K562 (cell line): ENCODE data around the gene NDUFV2. TPM values are rescaled to one million over a fixed set of nuclear protein-coding genes. Genes with fewer than 3 reads are reported as not detected.

Experiments
- ATAC-seq: fragments of 200-7000 bp; cut with Tn5 transposase; 3 replicates; pipeline ENCODE4 v1.9.1; 2020; ENCODE audit warnings: moderate library complexity
- BruUV-seq: library from RNA; stranded (reverse); fragments of 400-500 nt; replicated peaks from 2 replicates; lab custom pipeline; 2021; lab: Mats Ljungman, UMichigan
- CTCF ChIA-PET: fragments of 300-600 bp; formaldehyde crosslinking; extraction: SDS; loops from one replicate; lab custom pipeline; 2021; ENCODE audit warnings: low intra/inter-chr PET ratio; lab: Yijun Ruan, JAX
- POLR2A ChIA-PET: fragments of 300-600, 350-650 bp; sonication (Branson Sonifier 250); formaldehyde crosslinking; extraction: SDS; loops from one replicate; lab custom pipeline; 2021; ENCODE audit warnings: antibody characterized with exemption, inconsistent platforms; lab: Yijun Ruan, JAX
- DNase-seq, 4 experiments: peaks; one replicate each; pipeline versions ENCODE4 v3.0.0 to v3.0.0-alpha.2; 2011 to 2018; ENCODE audit warnings: low spot score in 3 of 4, mixed read lengths in 3 of 4; ENCODE audit errors: extremely low read depth in 1 of 4
- FAIRE-seq: peaks from 2 replicates; lab custom pipeline; 2011; peaks lifted over from hg19 to GRCh38; lab: Jason Lieb, UNC
- H2AFZ ChIP-seq: 2 replicates; pipeline ENCODE4 v1.6.0; 2011; ENCODE audit warnings: low read depth, low read length, control low read depth, inconsistent platforms
- H3K27ac ChIP-seq: fragments of 200-600 bp; 3 replicates; pipeline ENCODE4 v1.8.0; 2011; ENCODE audit warnings: low read depth, mild to moderate bottlenecking, control low read depth, inconsistent platforms, low read length, moderate library complexity, mixed read lengths; ENCODE audit errors: extremely low read depth
- H3K27me3 ChIP-seq, 2 experiments: fragments of 300-600 bp in 1 of 2; 2 replicates in 1 of 2; 3 replicates in 1 of 2; pipeline versions ENCODE4 v1.6.0 to v1.8.0; 2011; ENCODE audit warnings: inconsistent platforms in 2 of 2, low read length in 2 of 2, mild to moderate bottlenecking in 1 of 2, mixed read lengths in 1 of 2, moderate library complexity in 1 of 2; ENCODE audit not compliant: control insufficient read depth in 2 of 2, insufficient read depth in 2 of 2
- H3K36me3 ChIP-seq: fragments of 300-600 bp; 3 replicates; pipeline ENCODE4 v1.8.0; 2011; ENCODE audit warnings: mild to moderate bottlenecking, low read length, inconsistent platforms; ENCODE audit not compliant: control insufficient read depth, insufficient read depth
- H3K4me1 ChIP-seq, 2 experiments: fragments of 200-600 bp in 1 of 2; replicated peaks in 1 of 2; 2 replicates in 1 of 2; 3 replicates in 1 of 2; pipeline versions ENCODE4 v1.5.1 to v1.8.0; 2011; ENCODE audit warnings: inconsistent platforms in 2 of 2, low read length in 2 of 2, mild to moderate bottlenecking in 1 of 2, mixed read lengths in 1 of 2, moderate library complexity in 1 of 2; ENCODE audit not compliant: control insufficient read depth in 2 of 2, insufficient read depth in 2 of 2
- H3K4me2 ChIP-seq: 2 replicates; pipeline ENCODE4 v1.6.1; 2011; ENCODE audit warnings: low read length, control low read depth, inconsistent platforms, mixed read lengths; ENCODE audit not compliant: insufficient read depth
- H3K4me3 ChIP-seq: fragments of 200-600 bp; sonication (generic), shearing (Covaris generic); 2 replicates; pipeline ENCODE4 v1.5.1; 2016; ENCODE audit warnings: control low read depth, inconsistent platforms
- H3K79me2 ChIP-seq: fragments of 200-600 bp; 3 replicates; pipeline ENCODE4 v1.8.0; 2011; ENCODE audit warnings: low read length, inconsistent platforms; ENCODE audit not compliant: control insufficient read depth, insufficient read depth
- H3K9ac ChIP-seq, 2 experiments: 2 replicates each; pipeline versions ENCODE4 v1.6.0 to v1.6.1; 2011; ENCODE audit warnings: low read depth in 2 of 2, low read length in 2 of 2, control low read depth in 1 of 2, inconsistent platforms in 1 of 2, mild to moderate bottlenecking in 1 of 2, mixed read lengths in 1 of 2; ENCODE audit not compliant: insufficient read depth in 1 of 2
- H3K9me1 ChIP-seq: one replicate; pipeline ENCODE4 v1.6.0; 2011; ENCODE audit warnings: inconsistent platforms, mild to moderate bottlenecking, low read length, moderate library complexity; ENCODE audit not compliant: control insufficient read depth, insufficient read depth
- H3K9me3 ChIP-seq: replicated peaks from 2 replicates; pipeline ENCODE4 v1.5.1; 2011; ENCODE audit warnings: low read depth, low read length, inconsistent platforms; ENCODE audit not compliant: control insufficient read depth, insufficient read depth
- H4K20me1 ChIP-seq: replicated peaks from 2 replicates; pipeline ENCODE4 v1.6.1; 2011; ENCODE audit warnings: low read length, inconsistent platforms, mixed read lengths; ENCODE audit not compliant: control insufficient read depth, insufficient read depth
- SOX6 ChIP-seq: fragments of 450-650 bp; IDR thresholded peaks from 2 replicates; pipeline ENCODE4 v1.6.1; 2014; ENCODE audit warnings: mild to moderate bottlenecking
- WGBS: fragments of 100-300 bp; shearing (Covaris generic); methylation state at CpG from one replicate; pipeline ENCODE4 v1.1.6; 2016; ENCODE audit warnings: low coverage, mixed read lengths; ENCODE audit not compliant: insufficient coverage; ENCODE audit errors: missing lambda C conversion rate; 5-methylcytosine and 5-hydroxymethylcytosine counted together
- in situ Hi-C: fragments of 300-500 bp; cut with MboI; formaldehyde crosslinking; loops from 4 replicates; pipeline ENCODE4 v1.15.0; 2018; ENCODE audit warnings: inconsistent platforms, mixed read lengths
- intact Hi-C: fragments of 100-400 bp; cut with micrococcal nuclease; formaldehyde crosslinking; loops from 2 replicates; pipeline ENCODE4 v1.14.2; 2022
- polyA plus RNA-seq, 8 experiments: library from polyadenylated mRNA; depleted of rRNA in 4 of 8; stranded (reverse) in 5 of 8; unstranded in 3 of 8; fragments of >200 nt; fragmentation: Nextera tagmentation in 2 of 8; fragmentation: Illumina TruSeq in 1 of 8; extraction: Ambion mirVana in 2 of 8; extraction: Trizol in 1 of 8; gene quantifications; 2 replicates each; pipeline versions ENCODE4 v1.2.1 to v1.2.3, GENCODE V29; 2011 to 2014; ENCODE audit warnings: inconsistent platforms in 1 of 8, missing spikeins in 1 of 8
- total RNA-seq, 7 experiments: library from RNA; depleted of rRNA in 6 of 7; stranded (reverse); fragments of >200 nt in 6 of 7; fragmentation: Illumina TruSeq in 2 of 7; extraction: Trizol in 2 of 7; gene quantifications; 2 replicates each; pipeline versions ENCODE4 v1.2.1 to v1.2.3, GENCODE V29; 2011 to 2021; ENCODE audit warnings: low replicate concordance in 1 of 7
- TF ChIP-seq, protein P1 (sequence below): fragments of 250-450 bp; sonication (Bioruptor Pico); IDR thresholded peaks from 2 replicates; pipeline ENCODE4 v1.6.1; 2021; ENCODE audit warnings: mild to moderate bottlenecking
- TF ChIP-seq, protein P2 (sequence below): sonication (generic); formaldehyde crosslinking; IDR thresholded peaks from 2 replicates; pipeline ENCODE4 v1.9.0; 2022; ENCODE audit warnings: mild to moderate bottlenecking, missing genetic modification reagents

Gene NDUFV2
- total and polyA plus RNA-seq, 9 of the 15 experiments (the other 6 are each of a cell fraction or from before 2014, with no cell fraction given): 213 to 550 (median 384) TPM

DNA sequence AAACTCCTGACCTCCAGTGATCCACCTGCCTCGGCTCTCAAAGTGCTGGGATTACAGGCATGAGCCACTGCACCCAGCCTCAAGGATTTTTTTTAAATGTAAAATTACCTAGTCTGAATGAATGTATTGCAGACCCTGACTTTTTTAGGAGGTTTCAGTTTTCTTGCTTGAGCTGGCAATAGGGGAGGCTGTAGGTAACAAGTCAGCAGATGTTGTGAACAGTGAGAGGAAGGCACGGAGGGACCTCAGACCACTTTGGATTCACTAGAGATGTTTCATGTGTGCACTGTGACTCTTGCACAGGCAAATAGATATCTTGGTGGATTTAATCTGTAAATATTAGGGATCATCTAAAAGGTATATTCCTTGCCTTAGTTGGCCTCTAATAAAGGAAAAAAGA lies 6.4 kb downstream of the NDUFV2 start:
- WGBS: 84% methylated on average over 2 of the region's 2 CpGs
- Histone ChIP-seq H3K4me3 (no peak overlapping the region), H3K4me2 (no peak overlapping the region), H3K36me3 (peaks cover 90% of the 10 kb centered on the region), H3K9ac (no peak overlapping the region; a peak in 1 of 4 replicates), H3K9me3 (no peaks in the 10 kb centered on the region), H3K79me2 (peaks cover 100% of the 10 kb centered on the region), H3K4me1 (peaks cover 3 to 40% of the 10 kb centered on the region in 2 experiments; a peak in 4 of 5 replicates), H3K9me1 (no peaks in the 10 kb centered on the region), H3K27me3 (no peaks in the 10 kb centered on the region), H3K27ac (no peak overlapping the region), H4K20me1 (peaks cover 28% of the 10 kb centered on the region), H2AFZ (no peak overlapping the region)
- TF ChIP-seq, protein P1, sequence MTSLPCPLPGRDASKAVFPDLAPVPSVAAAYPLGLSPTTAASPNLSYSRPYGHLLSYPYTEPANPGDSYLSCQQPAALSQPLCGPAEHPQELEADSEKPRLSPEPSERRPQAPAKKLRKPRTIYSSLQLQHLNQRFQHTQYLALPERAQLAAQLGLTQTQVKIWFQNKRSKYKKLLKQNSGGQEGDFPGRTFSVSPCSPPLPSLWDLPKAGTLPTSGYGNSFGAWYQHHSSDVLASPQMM (CRISPR knock-in tag): no peak
- TF ChIP-seq, protein P2, sequence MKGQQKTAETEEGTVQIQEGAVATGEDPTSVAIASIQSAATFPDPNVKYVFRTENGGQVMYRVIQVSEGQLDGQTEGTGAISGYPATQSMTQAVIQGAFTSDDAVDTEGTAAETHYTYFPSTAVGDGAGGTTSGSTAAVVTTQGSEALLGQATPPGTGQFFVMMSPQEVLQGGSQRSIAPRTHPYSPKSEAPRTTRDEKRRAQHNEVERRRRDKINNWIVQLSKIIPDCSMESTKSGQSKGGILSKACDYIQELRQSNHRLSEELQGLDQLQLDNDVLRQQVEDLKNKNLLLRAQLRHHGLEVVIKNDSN (CRISPR knock-in tag): no peak
- no peak for TF ChIP-seq SOX6
- intact Hi-C loops: no loop called here
- ATAC-seq (no peak), FAIRE-seq (no peak), DNase-seq (no peak)
- BruUV-seq: no TSS peak
- ChIA-PET CTCF (no interaction called here), POLR2A (interaction anchor here (0.6 to 2.3 kb wide), 6 partner anchors 9 to 576 kb away, joined by 3 to 9 read pairs (median 4); no protein-coding TSS in a partner anchor)
- in situ Hi-C loops: no loop called here

DNA sequence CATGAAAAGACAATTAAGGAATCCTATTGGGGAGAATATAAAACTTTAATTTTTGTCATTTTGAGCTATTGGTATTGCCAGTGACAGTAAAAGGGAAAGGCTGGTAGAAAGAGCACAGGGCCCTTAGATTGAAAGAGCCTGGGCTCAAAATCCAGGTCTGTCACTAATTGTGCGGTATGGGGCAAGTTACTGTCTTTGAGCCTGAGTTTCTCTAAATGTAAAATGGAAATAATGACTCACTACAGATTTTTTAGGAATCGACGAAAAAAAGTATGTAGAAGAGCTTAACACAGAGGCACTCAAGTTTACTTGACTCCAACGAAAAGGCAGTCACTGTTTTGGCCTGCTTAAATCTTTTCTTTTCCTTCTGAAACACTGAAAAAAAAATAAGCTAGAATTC lies 7.0 kb downstream of the NDUFV2 start:
- peaks cover 100% of the 10 kb centered on the region for H3K79me2 ChIP-seq
- DNase-seq: no peak
- peaks cover 87% of the 10 kb centered on the region for H3K36me3 ChIP-seq
- H4K20me1 ChIP-seq: peaks cover 22% of the 10 kb centered on the region
- 85% methylated on average over 4 of the region's 4 CpGs for WGBS
- H3K9me3 ChIP-seq: no peaks in the 10 kb centered on the region
- intact Hi-C loops: no loop called here
- H2AFZ ChIP-seq: no peak overlapping the region
- FAIRE-seq: no peak
- H3K9me1 ChIP-seq: no peaks in the 10 kb centered on the region
- H3K4me2 ChIP-seq: no peak overlapping the region
- ATAC-seq: no peak
- H3K4me1 ChIP-seq: peaks cover 3 to 45% of the 10 kb centered on the region in 2 experiments; a peak in 4 of 5 replicates
- no peak overlapping the region for H3K4me3 ChIP-seq
- ChIA-PET CTCF (no interaction called here), POLR2A (interaction anchor here (0.6 to 2.3 kb wide), 11 partner anchors 8 to 449 kb away, joined by 3 to 9 read pairs (median 4); no protein-coding TSS in a partner anchor)
- H3K27me3 ChIP-seq: no peaks in the 10 kb centered on the region
- no peak overlapping the region for H3K27ac ChIP-seq
- in situ Hi-C loops: no loop called here
- no TSS peak for BruUV-seq
- no peak overlapping the region for H3K9ac ChIP-seq
